T-cell (primary cell): Measurements from ENCODE around the gene BCOR. TPM values are rescaled to one million over a fixed set of nuclear protein-coding genes. Genes with fewer than 3 reads are reported as not detected.

Experiments used
- ATAC-seq, 4 experiments: fragments of 200-7000 bp in 3 of 4; fragments of 150-1000 bp in 1 of 4; cut with Tn5 transposase; replicated peaks in 1 of 4; 1 replicate in 3 of 4; 2 replicates in 1 of 4; pipeline ENCODE4 v1.10.0; 2021; ENCODE audit warnings: moderate library complexity in 3 of 4, mild to moderate bottlenecking in 2 of 4, moderate number of reproducible peaks in 1 of 4
- CTCF ChIA-PET, 2 donors: fragments of 300-600 bp; sonication (Branson Sonifier 250); formaldehyde crosslinking; loops; one replicate each; lab custom pipeline; 2022; ENCODE audit warnings: antibody characterized with exemption in 2 of 2; lab: Charles Lee
- POLR2A ChIA-PET, 2 donors: fragments of 300-600 bp; sonication (Branson Sonifier 250); formaldehyde crosslinking; loops; one replicate each; lab custom pipeline; 2022; ENCODE audit warnings: antibody characterized with exemption in 2 of 2; lab: Charles Lee
- DNase-seq, 35 experiments: peaks; one replicate each; pipeline versions ENCODE4 v3.0.0 to v3.0.0-alpha.2; 2013 to 2023
- H3K27ac ChIP-seq: one replicate; pipeline ENCODE4 v1.5.1; 2013; ENCODE audit warnings: low read length
- H3K27me3 ChIP-seq, 2 experiments: replicated peaks in 1 of 2; 1 replicate in 1 of 2; 2 replicates in 1 of 2; pipeline versions ENCODE4 v1.6.1 to v1.7.0; 2013; ENCODE audit warnings: low read length in 1 of 2, mixed read lengths in 1 of 2; ENCODE audit not compliant: control insufficient read depth in 2 of 2, insufficient read depth in 2 of 2; ENCODE audit errors: extremely low read depth in 1 of 2
- H3K36me3 ChIP-seq, 2 donors: 1 replicate in 1 of 2; 2 replicates in 1 of 2; pipeline versions ENCODE4 v1.6.1 to v1.7.0; 2013; ENCODE audit warnings: low read length in 1 of 2; ENCODE audit not compliant: control insufficient read depth in 2 of 2, insufficient read depth in 1 of 2; ENCODE audit errors: extremely low read depth in 1 of 2
- H3K4me1 ChIP-seq, 2 experiments: 1 replicate in 1 of 2; 2 replicates in 1 of 2; pipeline versions ENCODE4 v1.6.1 to v1.7.0; 2013; ENCODE audit warnings: low read length in 2 of 2, mixed read lengths in 1 of 2; ENCODE audit not compliant: insufficient read depth in 2 of 2, control insufficient read depth in 1 of 2; ENCODE audit errors: extremely low read depth in 1 of 2
- H3K4me3 ChIP-seq, 2 donors: 1 replicate in 1 of 2; 2 replicates in 1 of 2; pipeline versions ENCODE4 v1.5.1 to v1.7.0; 2013; ENCODE audit warnings: mild to moderate bottlenecking in 2 of 2, low read length in 1 of 2, moderate library complexity in 1 of 2; ENCODE audit not compliant: control insufficient read depth in 1 of 2; ENCODE audit errors: extremely low read depth in 1 of 2
- H3K9me3 ChIP-seq: 2 replicates; pipeline ENCODE4 v1.7.0; 2013
- H3K27ac Mint-ChIP-seq, 2 donors: one replicate each; pipeline ENCODE4 v1.8.0; 2020 to 2021; ENCODE audit warnings: mild to moderate bottlenecking in 2 of 2, mixed read lengths in 2 of 2
- H3K27me3 Mint-ChIP-seq, 2 donors: one replicate each; pipeline ENCODE4 v1.8.0; 2021 to 2022; ENCODE audit warnings: mixed read lengths in 2 of 2
- H3K36me3 Mint-ChIP-seq: one replicate; pipeline ENCODE4 v1.8.0; 2021; ENCODE audit warnings: mixed read lengths
- H3K4me1 Mint-ChIP-seq, 3 donors: one replicate each; pipeline ENCODE4 v1.8.0; 2020 to 2022; ENCODE audit warnings: mixed read lengths in 3 of 3, mild to moderate bottlenecking in 1 of 3
- H3K4me3 Mint-ChIP-seq, 3 donors: one replicate each; pipeline ENCODE4 v1.8.0; 2020 to 2022; ENCODE audit warnings: mild to moderate bottlenecking in 3 of 3, mixed read lengths in 3 of 3, moderate library complexity in 3 of 3
- H3K9me3 Mint-ChIP-seq, 3 donors: one replicate each; pipeline ENCODE4 v1.8.0; 2020 to 2022; ENCODE audit warnings: mixed read lengths in 3 of 3
- WGBS: methylation state at CpG from one replicate; pipeline ENCODE4 v1.1.5; 2013; ENCODE audit warnings: missing lambda C conversion rate; ENCODE audit not compliant: insufficient coverage; 5-methylcytosine and 5-hydroxymethylcytosine counted together
- total RNA-seq, 35 experiments: library from RNA in 6 of 35; stranded (reverse) in 6 of 35; fragments of 120-200 nt in 1 of 35; gene quantifications; one replicate each; pipeline versions ENCODE4 v1.2.1 to v1.2.4 and lab custom pipeline; 2013 to 2026

BCOR gene
- total RNA-seq, 5 donors from 2014 or later (not counting 1 experiment from before 2014, with no cell fraction given), result 24.4 to 49.2 (median 42.2) TPM

DNA sequence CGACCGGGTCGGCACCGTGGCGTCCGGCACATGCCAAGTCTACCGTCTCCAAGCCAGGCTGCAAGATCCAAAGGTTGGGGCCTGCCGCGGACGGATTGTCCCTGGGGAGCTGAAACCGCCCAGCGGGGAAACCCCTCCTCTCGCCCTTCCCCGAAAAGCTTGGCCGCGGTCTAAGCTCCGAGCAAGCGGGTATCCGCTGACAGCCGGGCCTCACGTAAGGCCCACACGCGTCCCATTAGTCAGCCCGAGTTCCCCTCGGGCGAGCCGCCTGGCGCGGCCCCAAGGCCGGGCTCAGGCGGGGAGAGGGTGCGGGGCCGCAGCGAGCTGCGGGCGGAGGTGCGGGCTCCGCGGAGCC lies 6.8 kb upstream of the BCOR start:
- Histone ChIP-seq H3K4me3 (peak overlapping the region in 1 of 2 donors; percentile 26), H3K27ac (no peak overlapping the region), H3K27me3 (peaks cover 0 to 2% of the 10 kb centered on the region in 2 experiments), H3K4me1 (peaks cover 8 to 35% of the 10 kb centered on the region in 2 experiments), H3K36me3 (no peaks in the 10 kb centered on the region), H3K9me3 (no peaks in the 10 kb centered on the region)
- Mint-ChIP-seq H3K36me3 (no peaks in the 10 kb centered on the region), H3K4me3 (peak overlapping the region; percentile 47 to 53 (median 49)), H3K4me1 (peaks cover 14 to 19% (median 19%) of the 10 kb centered on the region in 3 donors), H3K9me3 (no peaks in the 10 kb centered on the region), H3K27ac (no peak overlapping the region), H3K27me3 (peaks cover 0 to 4% of the 10 kb centered on the region in 2 donors)
- WGBS, result 1% methylated on average over 32 of the region's 39 CpGs
- DNase-seq (peak in 1 of 35 experiments; percentile 46), ATAC-seq (peak; percentile 1 to 6 (median 4))
- CTCF ChIA-PET, result no interaction called here
- POLR2A ChIA-PET, result interaction anchor here in 1 of 2 donors (0.6 to 1.1 kb wide), 3 partner anchors 9 to 250 kb away, joined by 3 to 4 read pairs (median 4); no protein-coding TSS in a partner anchor

- Mint-ChIP-seq H3K4me3 (peak overlapping the region; percentile 47 to 53 (median 49)), H3K27me3 (peaks cover 0 to 4% of the 10 kb centered on the region in 2 donors), H3K27ac (peak overlapping the region in 1 of 2 donors; percentile 19), H3K36me3 (no peaks in the 10 kb centered on the region), H3K9me3 (no peaks in the 10 kb centered on the region), H3K4me1 (peaks cover 17 to 25% (median 22%) of the 10 kb centered on the region in 3 donors)
- WGBS, result 100% methylated on average over 2 of the region's 22 CpGs
- POLR2A ChIA-PET, result interaction anchor here in 1 of 2 donors (1.1 kb wide), 1 partner anchor 13 kb away, joined by 4 read pairs; no protein-coding TSS in a partner anchor
- Histone ChIP-seq H3K4me3 (no peak overlapping the region), H3K4me1 (peaks cover 11 to 42% of the 10 kb centered on the region in 2 experiments), H3K36me3 (no peaks in the 10 kb centered on the region), H3K27me3 (peaks cover 0 to 2% of the 10 kb centered on the region in 2 experiments), H3K27ac (no peak overlapping the region), H3K9me3 (no peaks in the 10 kb centered on the region)
- CTCF ChIA-PET, result interaction anchor here in 1 of 2 donors (0.5 kb wide), 1 partner anchor 19 kb away, joined by 3 read pairs; no protein-coding TSS in a partner anchor
- no peak for DNase-seq
- ATAC-seq, result no peak
Observed at GRCh38 chrX:40103565-40104323, 6.0 kb upstream of the BCOR start.

- Mint-ChIP-seq H3K27me3 (peaks cover 0 to 4% of the 10 kb centered on the region in 2 donors), H3K4me1 (peaks cover 12 to 20% (median 19%) of the 10 kb centered on the region in 3 donors), H3K27ac (no peak overlapping the region), H3K36me3 (no peaks in the 10 kb centered on the region), H3K4me3 (no peak overlapping the region), H3K9me3 (no peaks in the 10 kb centered on the region)
- peaks cover 0 to 2% of the 10 kb centered on the region in 2 experiments for H3K27me3 ChIP-seq
- H3K9me3 ChIP-seq, result no peaks in the 10 kb centered on the region
- 97% methylated on average over 18 of the region's 65 CpGs for WGBS
- ATAC-seq (no peak), DNase-seq (no peak)
- CTCF ChIA-PET, result no interaction called here
- H3K27ac ChIP-seq, result no peak overlapping the region
- POLR2A ChIA-PET, result interaction anchor here in 1 of 2 donors (0.6 kb wide), 1 partner anchor 1277 kb away, joined by 4 read pairs; no protein-coding TSS in a partner anchor
- H3K4me3 ChIP-seq, result no peak overlapping the region
- no peaks in the 10 kb centered on the region for H3K36me3 ChIP-seq
- H3K4me1 ChIP-seq, result peaks cover 4 to 36% of the 10 kb centered on the region in 2 experiments
Observed at GRCh38 chrX:40102393-40103381, 4.9 kb upstream of the BCOR start.

DNA sequence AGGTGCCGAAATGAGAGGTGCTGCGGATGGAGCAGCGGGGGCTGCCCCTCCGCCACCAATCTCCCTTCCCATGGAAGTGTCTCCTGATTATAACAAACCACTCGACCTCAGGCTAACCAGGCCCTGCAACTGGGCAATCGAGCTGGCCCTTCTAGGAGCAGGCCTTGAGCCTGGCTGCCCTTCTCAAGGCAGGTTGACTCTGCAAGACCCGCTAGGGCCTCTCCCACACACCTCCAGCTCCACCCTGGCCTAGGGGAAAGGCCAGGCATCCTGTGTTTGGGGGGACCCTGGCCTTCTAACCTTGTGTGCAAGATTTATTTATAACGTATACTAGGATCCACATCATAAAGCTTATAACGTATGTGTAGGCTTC lies 3.7 kb upstream of the BCOR start:
- Mint-ChIP-seq H3K4me1 (peaks cover 8 to 14% (median 12%) of the 10 kb centered on the region in 3 donors), H3K36me3 (no peaks in the 10 kb centered on the region), H3K4me3 (no peak overlapping the region), H3K27ac (no peak overlapping the region), H3K9me3 (no peaks in the 10 kb centered on the region), H3K27me3 (no peaks in the 10 kb centered on the region)
- no peak for DNase-seq
- no peak overlapping the region for H3K27ac ChIP-seq
- H3K36me3 ChIP-seq, result no peaks in the 10 kb centered on the region
- ChIA-PET POLR2A (interaction anchor here in 1 of 2 donors (0.5 to 0.6 kb wide), 2 partner anchors 66 to 304 kb away, joined by 3 read pairs; no protein-coding TSS in a partner anchor), CTCF (no interaction called here)
- H3K4me1 ChIP-seq, result peaks cover 4 to 24% of the 10 kb centered on the region in 2 experiments
- no CpG with 5 or more reads among the region's 9 CpGs for WGBS
- no peaks in the 10 kb centered on the region for H3K9me3 ChIP-seq
- no peak overlapping the region for H3K4me3 ChIP-seq
- H3K27me3 ChIP-seq, result peaks cover 0 to 2% of the 10 kb centered on the region in 2 experiments
- ATAC-seq, result no peak

DNA sequence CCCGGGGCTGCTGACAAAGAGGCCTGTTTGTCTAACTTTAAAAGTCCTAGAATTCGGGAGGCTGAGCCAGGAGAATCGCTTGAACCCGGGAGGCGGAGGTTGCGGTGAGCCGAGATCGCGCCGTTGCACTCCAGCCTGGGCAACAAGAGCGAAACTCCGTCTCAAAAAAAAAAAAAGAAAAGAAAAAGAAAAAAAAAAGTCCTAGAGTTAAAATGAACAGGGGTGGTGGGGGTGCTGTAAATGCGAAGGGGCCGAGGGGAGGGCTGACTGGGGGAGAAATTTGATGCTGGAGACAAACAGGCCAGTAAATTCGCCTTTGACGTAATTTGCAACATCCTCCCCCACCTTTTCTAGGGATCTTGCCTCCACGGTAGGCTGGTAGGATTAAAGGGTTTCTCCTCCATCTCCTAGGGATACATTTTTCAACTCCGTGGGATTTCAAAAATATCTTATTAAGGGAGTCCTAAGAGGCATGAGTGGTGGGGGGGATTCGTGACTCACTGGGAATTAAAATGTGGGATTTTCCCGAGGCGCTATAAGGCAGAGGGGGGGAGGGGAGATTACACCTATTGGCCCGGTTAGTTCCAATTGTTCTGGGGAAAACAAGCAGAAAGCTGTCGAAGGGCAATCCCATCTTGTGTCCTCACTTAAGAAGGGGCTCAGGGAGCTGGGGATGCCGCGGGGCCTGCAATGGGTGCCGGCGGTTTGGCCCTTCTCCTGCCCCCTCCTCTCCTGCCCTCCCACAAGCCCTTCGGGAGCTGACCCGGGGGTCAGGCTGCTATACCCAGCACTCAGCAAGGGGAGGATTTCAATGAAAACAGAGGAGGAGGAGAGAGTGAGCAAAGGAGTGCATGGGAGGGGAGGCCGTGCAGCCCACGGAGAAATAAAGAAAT lies 3.0 kb upstream of the BCOR start:
- H3K27me3 ChIP-seq, result peaks cover 0 to 2% of the 10 kb centered on the region in 2 experiments
- H3K36me3 ChIP-seq, result no peaks in the 10 kb centered on the region
- ChIA-PET CTCF (no interaction called here), POLR2A (interaction anchor here in 1 of 2 donors (0.5 to 0.6 kb wide), 2 partner anchors 67 to 305 kb away, joined by 3 read pairs; no protein-coding TSS in a partner anchor)
- H3K4me1 Mint-ChIP-seq, result peaks cover 8 to 14% (median 12%) of the 10 kb centered on the region in 3 donors
- WGBS, result no CpG with 5 or more reads among the region's 31 CpGs
- no peak overlapping the region for H3K4me3 ChIP-seq
- H3K27ac ChIP-seq, result no peak overlapping the region
- peaks cover 4 to 24% of the 10 kb centered on the region in 2 experiments for H3K4me1 ChIP-seq
- H3K4me3 Mint-ChIP-seq, result peak overlapping the region in 1 of 3 donors; percentile 95
- H3K9me3 Mint-ChIP-seq, result no peaks in the 10 kb centered on the region
- H3K27ac Mint-ChIP-seq, result no peak overlapping the region
- H3K9me3 ChIP-seq, result no peaks in the 10 kb centered on the region
- no peaks in the 10 kb centered on the region for H3K27me3 Mint-ChIP-seq
- ATAC-seq (no peak), DNase-seq (no peak)
- H3K36me3 Mint-ChIP-seq, result no peaks in the 10 kb centered on the region
